ENCODE data around the gene SNRPD1.
A peak's percentile ranks its signal among the peaks of the same experiment; 100 is the strongest.
"Not testable (repeated sequence)": the region's sequence is repeated elsewhere in the genome, so short reads cannot be mapped to it uniquely, and the experiment has no call there.

Gene SNRPD1

GRCh38 chr18:21612125-21613039, at the start of gene SNRPD1:
Gene SNRPD1 (plus strand): TSS chr18:21612314. CDS start chr18:21612430, 116 bp downstream.
- DNase-seq, result peak; percentile 83 to 90

GRCh38 chr18:21571772-21572171, 40.3 kb upstream of the SNRPD1 start:
- no peak for DNase-seq

GRCh38 chr18:21575656-21576055, 36.5 kb upstream of the SNRPD1 start:
- no peak for DNase-seq

- DNase-seq, result no peak
Measured at GRCh38 chr18:21584391-21584790, 27.7 kb upstream of the SNRPD1 start.

- DNase-seq, result not testable (repeated sequence)
Measured at GRCh38 chr18:21592361-21592760, 19.8 kb upstream of the SNRPD1 start.

- DNase-seq, result no peak
Measured at GRCh38 chr18:21593540-21594257, 18.4 kb upstream of the SNRPD1 start.

GRCh38 chr18:21597620-21598019, 14.5 kb upstream of the SNRPD1 start:
- no peak for DNase-seq

GRCh38 chr18:21598726-21599584, 13.2 kb upstream of the SNRPD1 start:
- peak; percentile 16 to 38 for DNase-seq

- peak; percentile 55 to 71 for DNase-seq
Measured at GRCh38 chr18:21599585-21600525, 12.3 kb upstream of the SNRPD1 start.

GRCh38 chr18:21600526-21601410, 11.3 kb upstream of the SNRPD1 start, which contains the start of gene ESCO1:
Gene ESCO1 (minus strand): TSS chr18:21600704. CDS start chr18:21574843, 25,861 bp downstream.
- DNase-seq, result peak; percentile 94 to 96

GRCh38 chr18:21602299-21602587, 9.9 kb upstream of the SNRPD1 start:
- DNase-seq, result no peak

- no peak for DNase-seq
Measured at GRCh38 chr18:21604671-21605070, 7.4 kb upstream of the SNRPD1 start.

GRCh38 chr18:21605213-21605612, 6.9 kb upstream of the SNRPD1 start:
- DNase-seq, result no peak

GRCh38 chr18:21611401-21612124, 551 bp upstream of the SNRPD1 start:
- not testable (repeated sequence) for DNase-seq

GRCh38 chr18:21621640-21622039, 9.5 kb downstream of the SNRPD1 start:
- not testable (repeated sequence) for DNase-seq

- DNase-seq, result no peak
Measured at GRCh38 chr18:21629089-21629832, 17.1 kb downstream of the SNRPD1 start.

GRCh38 chr18:21632393-21632792, 20.3 kb downstream of the SNRPD1 start:
- no peak for DNase-seq

GRCh38 chr18:21634588-21635199, 22.6 kb downstream of the SNRPD1 start:
- no peak for DNase-seq

GRCh38 chr18:21636769-21637168, 24.7 kb downstream of the SNRPD1 start:
- DNase-seq, result no peak

All from SHP77 (cell line).